Measurements from ENCODE around the gene MYBPC2.
"Not testable (repeated sequence)": the region's sequence is repeated elsewhere in the genome, so short reads cannot be mapped to it uniquely, and the experiment has no call there.

Gene MYBPC2

GRCh38 chr19:50430888-50431342 is 1.8 kb upstream of the MYBPC2 start:
- no peak for DNase-seq

- DNase-seq: peak; percentile 44 to 70
Measured at GRCh38 chr19:50431343-50432220, 1.1 kb upstream of the MYBPC2 start.

- DNase-seq: no peak
Measured at GRCh38 chr19:50433201-50434180, 799 bp downstream of the MYBPC2 start.

GRCh38 chr19:50434525-50434924 is 1.8 kb downstream of the MYBPC2 start:
- no peak for DNase-seq

GRCh38 chr19:50435221-50435620 is 2.5 kb downstream of the MYBPC2 start:
- DNase-seq: no peak

GRCh38 chr19:50435627-50436026 is 2.9 kb downstream of the MYBPC2 start:
- DNase-seq: no peak

GRCh38 chr19:50437862-50438449 is 5.3 kb downstream of the MYBPC2 start:
- no peak for DNase-seq

GRCh38 chr19:50439130-50439529 is 6.4 kb downstream of the MYBPC2 start:
- DNase-seq: not testable (repeated sequence)

- DNase-seq: no peak
Measured at GRCh38 chr19:50444059-50444458, 11.4 kb downstream of the MYBPC2 start.

- DNase-seq: no peak
Measured at GRCh38 chr19:50447053-50447452, 14.4 kb downstream of the MYBPC2 start.

- no peak for DNase-seq
Measured at GRCh38 chr19:50447750-50448149, 15.1 kb downstream of the MYBPC2 start.

GRCh38 chr19:50449236-50449899 is 16.7 kb downstream of the MYBPC2 start:
- DNase-seq: no peak

- no peak for DNase-seq
Measured at GRCh38 chr19:50450369-50451222, 17.9 kb downstream of the MYBPC2 start.

GRCh38 chr19:50451223-50451534 is 18.5 kb downstream of the MYBPC2 start:
- no peak for DNase-seq

GRCh38 chr19:50453243-50453642 is 20.6 kb downstream of the MYBPC2 start:
- DNase-seq: no peak

GRCh38 chr19:50455992-50456391 is 23.3 kb downstream of the MYBPC2 start:
- no peak for DNase-seq

- DNase-seq: no peak
Measured at GRCh38 chr19:50457300-50457699, 24.6 kb downstream of the MYBPC2 start.

GRCh38 chr19:50458396-50459066 is 25.8 kb downstream of the MYBPC2 start:
- no peak for DNase-seq

GRCh38 chr19:50459067-50459456 is 26.4 kb downstream of the MYBPC2 start:
- no peak for DNase-seq

- no peak for DNase-seq
Measured at GRCh38 chr19:50459638-50460037, 26.9 kb downstream of the MYBPC2 start.

- no peak for DNase-seq
Measured at GRCh38 chr19:50460161-50460765, 27.6 kb downstream of the MYBPC2 start.

Measured in hippocampal formation (tissue), 2 donors.